ENCODE measurements around the gene RETN. TPM values are rescaled to one million over a fixed set of nuclear protein-coding genes. Genes with fewer than 3 reads are reported as not detected.
"Not testable (repeated sequence)": the region's sequence is repeated elsewhere in the genome, so short reads cannot be mapped to it uniquely, and the experiment has no call there.

The RETN gene
- total RNA-seq, 1 donor from 2014 or later = 1.5 TPM

- no peak for DNase-seq
Measured at GRCh38 chr19:7637374-7638256, 31.2 kb upstream of the RETN start.

- DNase-seq = no peak
Measured at GRCh38 chr19:7638802-7639465, 29.9 kb upstream of the RETN start.

- DNase-seq = no peak
Measured at GRCh38 chr19:7639863-7640348, 28.9 kb upstream of the RETN start.

- DNase-seq = no peak
Measured at GRCh38 chr19:7640803-7641202, 28.0 kb upstream of the RETN start.

- DNase-seq = no peak
Measured at GRCh38 chr19:7641290-7642276, 27.3 kb upstream of the RETN start.

GRCh38 chr19:7642295-7643030 is 26.4 kb upstream of the RETN start:
- no peak for DNase-seq

GRCh38 chr19:7643031-7643415 is 25.8 kb upstream of the RETN start:
- no peak for DNase-seq

GRCh38 chr19:7643629-7644549 is 25.0 kb upstream of the RETN start:
- DNase-seq = not testable (repeated sequence)

GRCh38 chr19:7644550-7644877 is 24.3 kb upstream of the RETN start:
- DNase-seq = no peak

- no peak for DNase-seq
Measured at GRCh38 chr19:7645163-7645562, 23.7 kb upstream of the RETN start.

- DNase-seq = no peak
Measured at GRCh38 chr19:7645656-7646425, 23.0 kb upstream of the RETN start.

- DNase-seq = no peak
Measured at GRCh38 chr19:7646426-7646700, 22.5 kb upstream of the RETN start.

- DNase-seq = no peak
Measured at GRCh38 chr19:7647156-7647555, 21.7 kb upstream of the RETN start.

GRCh38 chr19:7648265-7649014 is 20.4 kb upstream of the RETN start:
- no peak for DNase-seq

- DNase-seq = no peak
Measured at GRCh38 chr19:7650148-7650547, 18.7 kb upstream of the RETN start.

- DNase-seq = peak; percentile 91
Measured at GRCh38 chr19:7652061-7652641, 16.7 kb upstream of the RETN start.

GRCh38 chr19:7654401-7654800 is 14.4 kb upstream of the RETN start:
- no peak for DNase-seq

- no peak for DNase-seq
Measured at GRCh38 chr19:7655581-7655980, 13.3 kb upstream of the RETN start.
